ENCODE results near the gene CHID1. TPM values are rescaled to one million over a fixed set of nuclear protein-coding genes. Genes with fewer than 3 reads are reported as not detected.

Gene CHID1
- total and polyA plus RNA-seq, 9 of the 15 experiments (the other 6 are each of a cell fraction or from before 2014, with no cell fraction given): 15.1 to 108 (median 39.8) TPM

DNA sequence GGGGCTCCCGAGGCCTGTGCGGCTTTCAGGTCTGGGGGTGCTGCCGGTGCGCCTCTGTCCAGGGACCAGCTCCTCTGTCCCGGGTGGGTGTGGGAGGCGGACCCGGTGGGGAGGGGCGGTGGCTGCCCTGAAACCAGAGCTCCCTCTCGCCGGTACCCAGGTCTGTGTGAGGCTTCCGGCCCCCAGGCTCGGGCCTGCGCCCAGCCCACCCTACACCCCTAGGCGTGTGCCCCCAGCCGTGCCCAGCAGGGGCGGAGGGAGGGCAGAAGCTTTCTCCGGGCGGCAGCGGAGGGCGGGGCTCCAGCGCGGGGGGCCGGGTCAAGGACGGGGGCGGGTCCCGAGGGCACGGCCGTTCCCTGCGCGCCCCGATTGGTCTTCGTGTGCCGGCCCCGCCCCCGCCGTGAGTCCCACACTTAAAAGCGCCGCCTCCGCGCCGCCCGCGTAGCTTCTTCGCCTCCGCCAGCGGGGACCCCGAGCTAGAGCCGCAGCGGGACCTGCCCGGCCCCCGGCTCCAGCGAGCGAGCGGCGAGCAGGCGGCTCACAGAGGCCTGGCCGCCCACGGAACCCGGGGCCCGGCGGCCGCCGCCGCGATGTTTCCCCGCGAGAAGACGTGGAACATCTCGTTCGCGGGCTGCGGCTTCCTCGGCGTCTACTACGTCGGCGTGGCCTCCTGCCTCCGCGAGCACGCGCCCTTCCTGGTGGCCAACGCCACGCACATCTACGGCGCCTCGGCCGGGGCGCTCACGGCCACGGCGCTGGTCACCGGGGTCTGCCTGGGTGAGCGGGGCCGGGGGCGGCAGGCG, 91.3 kb downstream of the CHID1 start (continued):
- no peak for TF ChIP-seq ZNF551 (CRISPR knock-in tag; IDR thresholded peaks at IDR 0.05)
- TF ChIP-seq POLR2G (IDR thresholded peaks at IDR 0.05; ENCODE audit: low read depth, low read length): peak; percentile 96
- peak; percentile 3; the same call in 1 of the 2 replicates for TF ChIP-seq CREM (IDR thresholded peaks at IDR 0.05; ENCODE audit: low read depth)
- TF ChIP-seq ZNF282 (CRISPR knock-in tag; IDR thresholded peaks at IDR 0.05): peak; percentile 77; the same call in 1 of the 2 replicates
- no peak for TF ChIP-seq ZC3H4 (CRISPR knock-in tag; IDR thresholded peaks at IDR 0.05; ENCODE audit: borderline replicate concordance)
- TF ChIP-seq HDAC1 (IDR thresholded peaks at IDR 0.05): peak in 1 of 2 experiments; percentile 7; a peak in 1 of 4 replicates
- TF ChIP-seq, protein P1, sequence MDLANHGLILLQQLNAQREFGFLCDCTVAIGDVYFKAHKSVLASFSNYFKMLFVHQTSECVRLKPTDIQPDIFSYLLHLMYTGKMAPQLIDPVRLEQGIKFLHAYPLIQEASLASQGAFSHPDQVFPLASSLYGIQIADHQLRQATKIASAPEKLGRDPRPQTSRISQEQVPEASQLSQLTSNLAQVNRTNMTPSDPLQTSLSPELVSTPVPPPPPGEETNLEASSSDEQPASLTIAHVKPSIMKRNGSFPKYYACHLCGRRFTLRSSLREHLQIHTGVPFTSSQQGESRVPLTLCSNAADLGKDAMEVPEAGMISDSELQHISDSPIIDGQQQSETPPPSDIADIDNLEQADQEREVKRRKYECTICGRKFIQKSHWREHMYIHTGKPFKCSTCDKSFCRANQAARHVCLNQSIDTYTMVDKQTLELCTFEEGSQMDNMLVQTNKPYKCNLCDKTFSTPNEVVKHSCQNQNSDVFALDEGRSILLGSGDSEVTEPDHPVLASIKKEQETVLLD (IDR thresholded peaks at IDR 0.05): 0 out of 2 replicates have a peak, but pooled peaks have one; percentile 49
- TF ChIP-seq ILF3 (IDR thresholded peaks at IDR 0.05; ENCODE audit: borderline replicate concordance): peak; percentile 51; the same call in 1 of the 2 replicates
- TF ChIP-seq, protein P2, sequence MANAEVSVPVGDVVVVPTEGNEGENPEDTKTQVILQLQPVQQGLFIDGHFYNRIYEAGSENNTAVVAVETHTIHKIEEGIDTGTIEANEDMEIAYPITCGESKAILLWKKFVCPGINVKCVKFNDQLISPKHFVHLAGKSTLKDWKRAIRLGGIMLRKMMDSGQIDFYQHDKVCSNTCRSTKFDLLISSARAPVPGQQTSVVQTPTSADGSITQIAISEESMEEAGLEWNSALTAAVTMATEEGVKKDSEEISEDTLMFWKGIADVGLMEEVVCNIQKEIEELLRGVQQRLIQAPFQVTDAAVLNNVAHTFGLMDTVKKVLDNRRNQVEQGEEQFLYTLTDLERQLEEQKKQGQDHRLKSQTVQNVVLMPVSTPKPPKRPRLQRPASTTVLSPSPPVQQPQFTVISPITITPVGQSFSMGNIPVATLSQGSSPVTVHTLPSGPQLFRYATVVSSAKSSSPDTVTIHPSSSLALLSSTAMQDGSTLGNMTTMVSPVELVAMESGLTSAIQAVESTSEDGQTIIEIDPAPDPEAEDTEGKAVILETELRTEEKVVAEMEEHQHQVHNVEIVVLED (CRISPR knock-in tag; IDR thresholded peaks at IDR 0.05): peak; percentile 70
- no peak for TF ChIP-seq TGIF2 (CRISPR knock-in tag; IDR thresholded peaks at IDR 0.05)
- peak; percentile 85 for TF ChIP-seq POLR2AphosphoS5 (IDR thresholded peaks at IDR 0.05; ENCODE audit: control insufficient read depth, insufficient read depth, low read depth, low read length)
- no peak for TF ChIP-seq TSC22D4 (tag; IDR thresholded peaks at IDR 0.05)
- no peak for TF ChIP-seq NR1H2 (CRISPR knock-in tag; IDR thresholded peaks at IDR 0.05)
- TF ChIP-seq CREB1 (IDR thresholded peaks at IDR 0.05): peak; percentile 34; the same call in 1 of the 2 replicates
- TF ChIP-seq CREB1 (CRISPR knock-in tag; IDR thresholded peaks at IDR 0.05): no peak
- TF ChIP-seq ZBTB17 (CRISPR knock-in tag; IDR thresholded peaks at IDR 0.05): no peak
- TF ChIP-seq, protein P3, sequence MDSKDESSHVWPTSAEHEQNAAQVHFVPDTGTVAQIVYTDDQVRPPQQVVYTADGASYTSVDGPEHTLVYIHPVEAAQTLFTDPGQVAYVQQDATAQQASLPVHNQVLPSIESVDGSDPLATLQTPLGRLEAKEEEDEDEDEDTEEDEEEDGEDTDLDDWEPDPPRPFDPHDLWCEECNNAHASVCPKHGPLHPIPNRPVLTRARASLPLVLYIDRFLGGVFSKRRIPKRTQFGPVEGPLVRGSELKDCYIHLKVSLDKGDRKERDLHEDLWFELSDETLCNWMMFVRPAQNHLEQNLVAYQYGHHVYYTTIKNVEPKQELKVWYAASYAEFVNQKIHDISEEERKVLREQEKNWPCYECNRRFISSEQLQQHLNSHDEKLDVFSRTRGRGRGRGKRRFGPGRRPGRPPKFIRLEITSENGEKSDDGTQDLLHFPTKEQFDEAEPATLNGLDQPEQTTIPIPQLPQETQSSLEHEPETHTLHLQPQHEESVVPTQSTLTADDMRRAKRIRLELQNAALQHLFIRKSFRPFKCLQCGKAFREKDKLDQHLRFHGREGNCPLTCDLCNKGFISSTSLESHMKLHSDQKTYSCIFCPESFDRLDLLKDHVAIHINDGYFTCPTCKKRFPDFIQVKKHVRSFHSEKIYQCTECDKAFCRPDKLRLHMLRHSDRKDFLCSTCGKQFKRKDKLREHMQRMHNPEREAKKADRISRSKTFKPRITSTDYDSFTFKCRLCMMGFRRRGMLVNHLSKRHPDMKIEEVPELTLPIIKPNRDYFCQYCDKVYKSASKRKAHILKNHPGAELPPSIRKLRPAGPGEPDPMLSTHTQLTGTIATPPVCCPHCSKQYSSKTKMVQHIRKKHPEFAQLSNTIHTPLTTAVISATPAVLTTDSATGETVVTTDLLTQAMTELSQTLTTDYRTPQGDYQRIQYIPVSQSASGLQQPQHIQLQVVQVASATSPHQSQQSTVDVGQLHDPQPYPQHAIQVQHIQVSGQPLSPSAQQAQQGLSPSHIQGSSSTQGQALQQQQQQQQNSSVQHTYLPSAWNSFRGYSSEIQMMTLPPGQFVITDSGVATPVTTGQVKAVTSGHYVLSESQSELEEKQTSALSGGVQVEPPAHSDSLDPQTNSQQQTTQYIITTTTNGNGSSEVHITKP (IDR thresholded peaks at IDR 0.05; ENCODE audit: partially characterized antibody): no peak
- TF ChIP-seq, protein P4, sequence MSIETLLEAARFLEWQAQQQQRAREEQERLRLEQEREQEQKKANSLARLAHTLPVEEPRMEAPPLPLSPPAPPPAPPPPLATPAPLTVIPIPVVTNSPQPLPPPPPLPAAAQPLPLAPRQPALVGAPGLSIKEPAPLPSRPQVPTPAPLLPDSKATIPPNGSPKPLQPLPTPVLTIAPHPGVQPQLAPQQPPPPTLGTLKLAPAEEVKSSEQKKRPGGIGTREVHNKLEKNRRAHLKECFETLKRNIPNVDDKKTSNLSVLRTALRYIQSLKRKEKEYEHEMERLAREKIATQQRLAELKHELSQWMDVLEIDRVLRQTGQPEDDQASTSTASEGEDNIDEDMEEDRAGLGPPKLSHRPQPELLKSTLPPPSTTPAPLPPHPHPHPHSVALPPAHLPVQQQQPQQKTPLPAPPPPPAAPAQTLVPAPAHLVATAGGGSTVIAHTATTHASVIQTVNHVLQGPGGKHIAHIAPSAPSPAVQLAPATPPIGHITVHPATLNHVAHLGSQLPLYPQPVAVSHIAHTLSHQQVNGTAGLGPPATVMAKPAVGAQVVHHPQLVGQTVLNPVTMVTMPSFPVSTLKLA (conservative IDR thresholded peaks at IDR 0.05): peak in 1 of 2 experiments; percentile 55; a peak in 2 of 4 replicates
- no peak for TF ChIP-seq ELF2 (CRISPR knock-in tag; IDR thresholded peaks at IDR 0.05)
